HepG2 (cell line): ENCODE measurements around the gene SYVN1. TPM values are rescaled to one million over a fixed set of nuclear protein-coding genes. Genes with fewer than 3 reads are reported as not detected.

Experiments used
- ATAC-seq: fragments of 200-7000 bp; cut with Tn5 transposase; 3 replicates; pipeline ENCODE4 v1.9.1; 2020; ENCODE audit warnings: mild to moderate bottlenecking, moderate library complexity
- BruUV-seq: library from RNA; stranded (reverse); fragments of 400-500 nt; replicated peaks from 2 replicates; lab custom pipeline; 2021; lab: Mats Ljungman, UMichigan
- CTCF ChIA-PET: fragments of 300-600 bp; formaldehyde crosslinking; extraction: SDS; loops from one replicate; lab custom pipeline; 2021; ENCODE audit warnings: low total read pairs, inconsistent platforms, low intra/inter-chr PET ratio; lab: Yijun Ruan, JAX
- POLR2A ChIA-PET: fragments of 350-600 bp; sonication (Branson Sonifier 250); formaldehyde crosslinking; loops from one replicate; lab custom pipeline; 2020; ENCODE audit warnings: antibody characterized with exemption, inconsistent platforms; lab: Yijun Ruan, JAX
- DNase-seq: peaks from one replicate; pipeline ENCODE4 v3.0.0-alpha.2; 2015; ENCODE audit warnings: low spot score
- FAIRE-seq: peaks from 3 replicates; lab custom pipeline; 2011; peaks lifted over from hg19 to GRCh38; lab: Jason Lieb, UNC
- H2AFZ ChIP-seq: one replicate; pipeline ENCODE4 v1.6.1; 2011; ENCODE audit warnings: low read length, inconsistent platforms
- H3K27ac ChIP-seq: fragments of 300-600 bp; 3 replicates; pipeline ENCODE4 v1.8.0; 2011; ENCODE audit warnings: mixed run types, mild to moderate bottlenecking, mixed read lengths, low read length, inconsistent platforms; ENCODE audit not compliant: insufficient read depth; ENCODE audit errors: extremely low read length
- H3K27me3 ChIP-seq, 2 experiments: fragments of 200-600 bp in 1 of 2; 2 replicates in 1 of 2; 3 replicates in 1 of 2; pipeline versions ENCODE4 v1.6.0 to v1.8.0; 2011; ENCODE audit warnings: low read length in 2 of 2, mild to moderate bottlenecking in 2 of 2, moderate library complexity in 2 of 2, inconsistent platforms in 1 of 2; ENCODE audit not compliant: insufficient read depth in 2 of 2, control insufficient read depth in 1 of 2
- H3K36me3 ChIP-seq, 2 experiments: fragments of 200-600 bp in 1 of 2; replicated peaks in 1 of 2; 2 replicates in 1 of 2; 3 replicates in 1 of 2; pipeline versions ENCODE4 v1.5.1 to v1.8.0; 2011; ENCODE audit warnings: low read length in 2 of 2, inconsistent platforms in 1 of 2; ENCODE audit not compliant: insufficient read depth in 2 of 2, control insufficient read depth in 1 of 2
- H3K4me1 ChIP-seq: 2 replicates; pipeline ENCODE4 v1.5.1; 2012; ENCODE audit warnings: low read length, inconsistent platforms; ENCODE audit not compliant: insufficient read depth
- H3K4me2 ChIP-seq: 2 replicates; pipeline ENCODE4 v1.6.0; 2011; ENCODE audit warnings: low read depth, low read length, inconsistent platforms
- H3K4me3 ChIP-seq, 3 experiments: fragments of 200-600 bp in 1 of 3; sonication (generic), shearing (Covaris generic) in 1 of 3; replicated peaks in 1 of 3; 2 replicates each; pipeline ENCODE4 v1.5.1; 2011 to 2016; ENCODE audit warnings: low read length in 3 of 3, inconsistent platforms in 2 of 3, low read depth in 2 of 3, mild to moderate bottlenecking in 2 of 3, control low read depth in 1 of 3, mixed read lengths in 1 of 3; ENCODE audit not compliant: insufficient read depth in 1 of 3
- H3K79me2 ChIP-seq: one replicate; pipeline ENCODE4 v1.6.1; 2011; ENCODE audit warnings: low read length, inconsistent platforms; ENCODE audit not compliant: insufficient read depth
- H3K9ac ChIP-seq: 2 replicates; pipeline ENCODE4 v1.6.0; 2011; ENCODE audit warnings: mild to moderate bottlenecking, low read depth, low read length, inconsistent platforms; ENCODE audit not compliant: insufficient read depth
- H3K9me3 ChIP-seq: 2 replicates; pipeline ENCODE4 v1.5.1; 2012; ENCODE audit warnings: mild to moderate bottlenecking, low read length
- H4K20me1 ChIP-seq: 2 replicates; pipeline ENCODE4 v1.6.0; 2011; ENCODE audit warnings: inconsistent platforms, mild to moderate bottlenecking, low read length, moderate library complexity; ENCODE audit not compliant: insufficient read depth
- FOXM1 ChIP-seq: sonication (generic); formaldehyde crosslinking; IDR thresholded peaks from 2 replicates; pipeline ENCODE4 v1.5.0; 2020; ENCODE audit warnings: missing genetic modification reagents
- HNRNPH1 ChIP-seq: fragments of 200-400 bp; formaldehyde crosslinking; optimal IDR thresholded peaks from 2 replicates; pipeline ENCODE3; 2017; ENCODE audit warnings: mild to moderate bottlenecking, low read depth, low read length
- MATR3 ChIP-seq: sonication (generic); formaldehyde crosslinking; IDR thresholded peaks from 2 replicates; pipeline ENCODE4 v1.4.0; 2020; ENCODE audit warnings: missing genetic modification reagents
- NFE2 ChIP-seq: sonication (generic); formaldehyde crosslinking; IDR thresholded peaks from 2 replicates; pipeline ENCODE4 v1.4.0; 2020; ENCODE audit warnings: missing genetic modification reagents
- ZBTB7B ChIP-seq: sonication (generic); formaldehyde crosslinking; IDR thresholded peaks from 2 replicates; pipeline ENCODE4 v1.4.0; 2020; ENCODE audit warnings: missing genetic modification reagents
- ZNF333 ChIP-seq: sonication (generic); formaldehyde crosslinking; IDR thresholded peaks from 2 replicates; pipeline ENCODE4 v1.4.0; 2020; ENCODE audit warnings: mild to moderate bottlenecking, missing genetic modification reagents, borderline replicate concordance
- WGBS: methylation state at CpG from one replicate; pipeline ENCODE4 v1.1.6; 2017; ENCODE audit warnings: low lambda C conversion rate; 5-methylcytosine and 5-hydroxymethylcytosine counted together
- in situ Hi-C: cut with HindIII; loops from 2 replicates; pipeline ENCODE4 v1.10.0; 2017; ENCODE audit warnings: low pct_unique_long_range_greater_than_20kb; ENCODE audit not compliant: extremely low pct_ligation_motif_present
- intact Hi-C: fragments of 100-400 bp; cut with micrococcal nuclease; formaldehyde crosslinking; loops from one replicate; pipeline ENCODE4 v1.10.0; 2022; ENCODE audit not compliant: unreplicated experiment
- polyA plus RNA-seq, 8 experiments: library from polyadenylated mRNA; depleted of rRNA in 3 of 8; stranded (reverse) in 7 of 8; unstranded in 1 of 8; fragments of >200 nt; fragmentation: Illumina TruSeq in 4 of 8; extraction: Trizol in 4 of 8; gene quantifications; 2 replicates each; pipeline versions ENCODE4 v1.2.1 to v1.2.3, GENCODE V29; 2011 to 2016; ENCODE audit warnings: low read depth in 4 of 8, missing spikeins in 1 of 8, mixed read lengths in 1 of 8; ENCODE audit not compliant: insufficient read depth in 1 of 8
- total RNA-seq, 5 experiments: library from RNA; depleted of rRNA; stranded (reverse); fragments of >200 nt; fragmentation: Illumina TruSeq; extraction: Trizol; gene quantifications; 2 replicates each; pipeline ENCODE4 v1.2.3, GENCODE V29; 2016; ENCODE audit warnings: low read depth in 1 of 5
- TF ChIP-seq, protein P1 (sequence below): sonication (generic); formaldehyde crosslinking; conservative IDR thresholded peaks from 2 replicates; pipeline ENCODE4 v1.4.0; 2020; ENCODE audit warnings: mild to moderate bottlenecking, missing genetic modification reagents, moderate library complexity
- TF ChIP-seq, protein P2 (sequence below): sonication (generic); formaldehyde crosslinking; IDR thresholded peaks from 2 replicates; pipeline ENCODE4 v1.5.0; 2020; ENCODE audit warnings: mild to moderate bottlenecking, missing genetic modification reagents
- TF ChIP-seq, protein P3 (sequence below): sonication (generic); formaldehyde crosslinking; conservative IDR thresholded peaks from 2 replicates; pipeline ENCODE4 v1.4.0; 2020; ENCODE audit warnings: missing genetic modification reagents

SYVN1 gene
- total and polyA plus RNA-seq, 2 of the 13 experiments (the other 11 are each of a cell fraction or from before 2014, with no cell fraction given) = 10.3 to 22.5 TPM

DNA sequence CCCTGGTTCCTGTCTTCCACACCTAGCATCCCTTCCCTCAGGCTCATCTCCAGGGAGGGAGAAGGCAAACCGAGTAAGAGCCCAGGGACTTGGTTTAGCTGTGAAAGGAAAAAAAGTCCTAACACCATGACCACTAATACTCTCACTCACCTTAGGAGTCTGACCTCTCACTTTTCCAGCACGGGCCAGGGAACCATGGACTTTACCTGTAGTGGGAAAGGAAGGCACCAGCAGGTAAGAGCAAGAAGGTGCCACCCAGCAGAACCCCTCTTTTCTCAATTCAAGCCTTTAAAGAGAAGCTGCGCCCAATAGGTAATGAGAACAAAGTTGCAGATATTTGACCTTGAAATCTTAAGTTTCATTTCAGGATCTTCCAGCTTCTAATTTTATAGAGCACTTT is 13.5 kb downstream of the SYVN1 start:
- Histone ChIP-seq H3K27ac (peak overlapping the region; percentile 76), H3K36me3 (peaks cover 16 to 39% of the 10 kb centered on the region in 2 experiments), H3K4me2 (peak overlapping the region; percentile 96), H3K79me2 (peaks cover 46% of the 10 kb centered on the region), H3K9ac (peak overlapping the region; percentile 95), H3K27me3 (no peaks in the 10 kb centered on the region; a peak in 1 of 5 replicates), H3K4me3 (peak overlapping the region; percentile 79 to 91 (median 81)), H4K20me1 (no peaks in the 10 kb centered on the region), H2AFZ (no peak overlapping the region), H3K4me1 (peaks cover 48% of the 10 kb centered on the region), H3K9me3 (no peaks in the 10 kb centered on the region)
- intact Hi-C loops (no loop called here), in situ Hi-C loops (no loop called here)
- ATAC-seq (no peak), FAIRE-seq (no peak), DNase-seq (no peak)
- WGBS = 85% methylated on average over 3 of the region's 3 CpGs
- no TSS peak for BruUV-seq
- TF ChIP-seq NFE2 (CRISPR knock-in tag) (no peak), HNRNPH1 (no peak)
- ChIA-PET POLR2A (interaction anchor here (1.8 to 4.9 kb wide), 6 partner anchors 9 to 342 kb away, joined by 10 to 105 read pairs (median 55); partner anchors contain the start of genes ARL2, CAPN1, SF1 and SPDYC), CTCF (no interaction called here)

DNA sequence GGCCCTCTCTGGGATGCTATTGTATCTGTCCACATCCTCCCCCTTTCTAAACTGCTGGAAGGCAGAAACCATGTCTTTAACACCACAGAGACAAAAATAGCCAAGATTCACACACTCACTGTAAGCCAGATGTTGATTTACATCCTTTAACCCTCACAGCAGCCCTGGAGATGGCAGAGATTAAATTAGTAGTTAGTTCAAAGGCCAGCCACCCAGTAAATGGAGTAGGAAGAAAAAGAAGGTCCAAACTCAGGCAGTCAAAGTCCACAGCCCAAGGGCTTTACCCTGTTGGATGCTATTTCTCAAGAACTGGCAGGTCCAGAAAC is 14.7 kb downstream of the SYVN1 start:
- H3K4me1 ChIP-seq = peaks cover 49% of the 10 kb centered on the region
- intact Hi-C loops = no loop called here
- H3K27ac ChIP-seq = no peak overlapping the region
- ChIA-PET POLR2A (interaction anchor here (1.3 to 4.9 kb wide), 4 partner anchors 9 to 48 kb away, joined by 3 to 72 read pairs (median 8); partner anchors contain the start of gene SPDYC), CTCF (no interaction called here)
- no peak for ATAC-seq
- in situ Hi-C loops = no loop called here
- FAIRE-seq = no peak
- H2AFZ ChIP-seq = no peak overlapping the region
- no peaks in the 10 kb centered on the region for H4K20me1 ChIP-seq
- H3K27me3 ChIP-seq = no peaks in the 10 kb centered on the region; a peak in 1 of 5 replicates
- peaks cover 7 to 28% of the 10 kb centered on the region in 2 experiments; a peak in 4 of 5 replicates for H3K36me3 ChIP-seq
- H3K9ac ChIP-seq = no peak overlapping the region
- DNase-seq = no peak
- H3K9me3 ChIP-seq = no peaks in the 10 kb centered on the region
- peaks cover 40% of the 10 kb centered on the region for H3K79me2 ChIP-seq
- BruUV-seq = no TSS peak
- H3K4me2 ChIP-seq = no peak overlapping the region
- no peak overlapping the region for H3K4me3 ChIP-seq
- TF ChIP-seq, protein P1, sequence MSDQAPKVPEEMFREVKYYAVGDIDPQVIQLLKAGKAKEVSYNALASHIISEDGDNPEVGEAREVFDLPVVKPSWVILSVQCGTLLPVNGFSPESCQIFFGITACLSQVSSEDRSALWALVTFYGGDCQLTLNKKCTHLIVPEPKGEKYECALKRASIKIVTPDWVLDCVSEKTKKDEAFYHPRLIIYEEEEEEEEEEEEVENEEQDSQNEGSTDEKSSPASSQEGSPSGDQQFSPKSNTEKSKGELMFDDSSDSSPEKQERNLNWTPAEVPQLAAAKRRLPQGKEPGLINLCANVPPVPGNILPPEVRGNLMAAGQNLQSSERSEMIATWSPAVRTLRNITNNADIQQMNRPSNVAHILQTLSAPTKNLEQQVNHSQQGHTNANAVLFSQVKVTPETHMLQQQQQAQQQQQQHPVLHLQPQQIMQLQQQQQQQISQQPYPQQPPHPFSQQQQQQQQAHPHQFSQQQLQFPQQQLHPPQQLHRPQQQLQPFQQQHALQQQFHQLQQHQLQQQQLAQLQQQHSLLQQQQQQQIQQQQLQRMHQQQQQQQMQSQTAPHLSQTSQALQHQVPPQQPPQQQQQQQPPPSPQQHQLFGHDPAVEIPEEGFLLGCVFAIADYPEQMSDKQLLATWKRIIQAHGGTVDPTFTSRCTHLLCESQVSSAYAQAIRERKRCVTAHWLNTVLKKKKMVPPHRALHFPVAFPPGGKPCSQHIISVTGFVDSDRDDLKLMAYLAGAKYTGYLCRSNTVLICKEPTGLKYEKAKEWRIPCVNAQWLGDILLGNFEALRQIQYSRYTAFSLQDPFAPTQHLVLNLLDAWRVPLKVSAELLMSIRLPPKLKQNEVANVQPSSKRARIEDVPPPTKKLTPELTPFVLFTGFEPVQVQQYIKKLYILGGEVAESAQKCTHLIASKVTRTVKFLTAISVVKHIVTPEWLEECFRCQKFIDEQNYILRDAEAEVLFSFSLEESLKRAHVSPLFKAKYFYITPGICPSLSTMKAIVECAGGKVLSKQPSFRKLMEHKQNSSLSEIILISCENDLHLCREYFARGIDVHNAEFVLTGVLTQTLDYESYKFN (CRISPR knock-in tag) = no peak
- TF ChIP-seq MATR3 (CRISPR knock-in tag) = no peak
- TF ChIP-seq ZBTB7B = no peak
- TF ChIP-seq, protein P2, sequence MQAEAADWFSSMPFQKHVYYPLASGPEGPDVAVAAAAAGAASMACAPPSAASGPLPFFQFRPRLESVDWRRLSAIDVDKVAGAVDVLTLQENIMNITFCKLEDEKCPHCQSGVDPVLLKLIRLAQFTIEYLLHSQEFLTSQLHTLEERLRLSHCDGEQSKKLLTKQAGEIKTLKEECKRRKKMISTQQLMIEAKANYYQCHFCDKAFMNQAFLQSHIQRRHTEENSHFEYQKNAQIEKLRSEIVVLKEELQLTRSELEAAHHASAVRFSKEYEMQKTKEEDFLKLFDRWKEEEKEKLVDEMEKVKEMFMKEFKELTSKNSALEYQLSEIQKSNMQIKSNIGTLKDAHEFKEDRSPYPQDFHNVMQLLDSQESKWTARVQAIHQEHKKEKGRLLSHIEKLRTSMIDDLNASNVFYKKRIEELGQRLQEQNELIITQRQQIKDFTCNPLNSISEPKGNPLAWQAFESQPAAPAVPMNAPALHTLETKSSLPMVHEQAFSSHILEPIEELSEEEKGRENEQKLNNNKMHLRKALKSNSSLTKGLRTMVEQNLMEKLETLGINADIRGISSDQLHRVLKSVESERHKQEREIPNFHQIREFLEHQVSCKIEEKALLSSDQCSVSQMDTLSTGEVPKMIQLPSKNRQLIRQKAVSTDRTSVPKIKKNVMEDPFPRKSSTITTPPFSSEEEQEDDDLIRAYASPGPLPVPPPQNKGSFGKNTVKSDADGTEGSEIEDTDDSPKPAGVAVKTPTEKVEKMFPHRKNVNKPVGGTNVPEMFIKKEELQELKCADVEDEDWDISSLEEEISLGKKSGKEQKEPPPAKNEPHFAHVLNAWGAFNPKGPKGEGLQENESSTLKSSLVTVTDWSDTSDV (CRISPR knock-in tag) = no peak
- TF ChIP-seq FOXM1 (CRISPR knock-in tag) = no peak
- no peak for TF ChIP-seq ZNF333 (CRISPR knock-in tag)
- TF ChIP-seq, protein P3, sequence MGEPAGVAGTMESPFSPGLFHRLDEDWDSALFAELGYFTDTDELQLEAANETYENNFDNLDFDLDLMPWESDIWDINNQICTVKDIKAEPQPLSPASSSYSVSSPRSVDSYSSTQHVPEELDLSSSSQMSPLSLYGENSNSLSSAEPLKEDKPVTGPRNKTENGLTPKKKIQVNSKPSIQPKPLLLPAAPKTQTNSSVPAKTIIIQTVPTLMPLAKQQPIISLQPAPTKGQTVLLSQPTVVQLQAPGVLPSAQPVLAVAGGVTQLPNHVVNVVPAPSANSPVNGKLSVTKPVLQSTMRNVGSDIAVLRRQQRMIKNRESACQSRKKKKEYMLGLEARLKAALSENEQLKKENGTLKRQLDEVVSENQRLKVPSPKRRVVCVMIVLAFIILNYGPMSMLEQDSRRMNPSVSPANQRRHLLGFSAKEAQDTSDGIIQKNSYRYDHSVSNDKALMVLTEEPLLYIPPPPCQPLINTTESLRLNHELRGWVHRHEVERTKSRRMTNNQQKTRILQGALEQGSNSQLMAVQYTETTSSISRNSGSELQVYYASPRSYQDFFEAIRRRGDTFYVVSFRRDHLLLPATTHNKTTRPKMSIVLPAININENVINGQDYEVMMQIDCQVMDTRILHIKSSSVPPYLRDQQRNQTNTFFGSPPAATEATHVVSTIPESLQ (CRISPR knock-in tag) = no peak
